HG02588 (cell line): ENCODE data around the gene STOX1.
"Not testable (repeated sequence)": the region's sequence is repeated elsewhere in the genome, so short reads cannot be mapped to it uniquely, and the experiment has no call there.

Source experiments
- ATAC-seq: cut with Tn5 transposase; IDR thresholded peaks from one replicate; pipeline ENCODE4 v1.9.1; 2021; ENCODE audit warnings: mild to moderate bottlenecking, moderate library complexity; ENCODE audit not compliant: unreplicated experiment

The STOX1 gene, protein sequence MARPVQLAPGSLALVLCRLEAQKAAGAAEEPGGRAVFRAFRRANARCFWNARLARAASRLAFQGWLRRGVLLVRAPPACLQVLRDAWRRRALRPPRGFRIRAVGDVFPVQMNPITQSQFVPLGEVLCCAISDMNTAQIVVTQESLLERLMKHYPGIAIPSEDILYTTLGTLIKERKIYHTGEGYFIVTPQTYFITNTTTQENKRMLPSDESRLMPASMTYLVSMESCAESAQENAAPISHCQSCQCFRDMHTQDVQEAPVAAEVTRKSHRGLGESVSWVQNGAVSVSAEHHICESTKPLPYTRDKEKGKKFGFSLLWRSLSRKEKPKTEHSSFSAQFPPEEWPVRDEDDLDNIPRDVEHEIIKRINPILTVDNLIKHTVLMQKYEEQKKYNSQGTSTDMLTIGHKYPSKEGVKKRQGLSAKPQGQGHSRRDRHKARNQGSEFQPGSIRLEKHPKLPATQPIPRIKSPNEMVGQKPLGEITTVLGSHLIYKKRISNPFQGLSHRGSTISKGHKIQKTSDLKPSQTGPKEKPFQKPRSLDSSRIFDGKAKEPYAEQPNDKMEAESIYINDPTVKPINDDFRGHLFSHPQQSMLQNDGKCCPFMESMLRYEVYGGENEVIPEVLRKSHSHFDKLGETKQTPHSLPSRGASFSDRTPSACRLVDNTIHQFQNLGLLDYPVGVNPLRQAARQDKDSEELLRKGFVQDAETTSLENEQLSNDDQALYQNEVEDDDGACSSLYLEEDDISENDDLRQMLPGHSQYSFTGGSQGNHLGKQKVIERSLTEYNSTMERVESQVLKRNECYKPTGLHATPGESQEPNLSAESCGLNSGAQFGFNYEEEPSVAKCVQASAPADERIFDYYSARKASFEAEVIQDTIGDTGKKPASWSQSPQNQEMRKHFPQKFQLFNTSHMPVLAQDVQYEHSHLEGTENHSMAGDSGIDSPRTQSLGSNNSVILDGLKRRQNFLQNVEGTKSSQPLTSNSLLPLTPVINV

GRCh38 chr10:68826764-68827591, at the start of gene STOX1:
STOX1 (plus strand) TSS chr10:68827531; CDS start chr10:68827624, 93 bp downstream.
- ATAC-seq: peak; percentile 59

- no peak for ATAC-seq
Observed at GRCh38 chr10:68781613-68782574, 45.4 kb upstream of the STOX1 start.

DNA sequence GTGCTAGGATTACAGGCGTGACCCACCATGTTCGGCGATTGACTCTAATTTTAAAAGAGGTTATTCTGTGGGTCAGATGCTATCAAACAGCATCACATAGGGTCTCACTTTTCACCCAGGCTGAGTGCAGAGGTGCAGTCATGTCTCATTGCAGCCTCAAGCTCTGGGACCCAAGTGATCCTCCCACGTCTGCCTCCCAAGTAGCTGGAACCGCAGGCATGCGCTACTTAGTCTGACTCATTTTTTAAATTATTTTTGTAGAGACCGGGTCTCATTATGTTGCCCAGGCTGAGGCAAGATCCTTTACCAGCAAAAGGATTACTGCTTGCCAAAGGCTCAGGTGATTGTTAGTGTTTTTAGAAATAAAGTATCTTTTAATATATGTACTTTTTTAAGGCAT, 42.9 kb upstream of the STOX1 start:
- no peak for ATAC-seq

DNA sequence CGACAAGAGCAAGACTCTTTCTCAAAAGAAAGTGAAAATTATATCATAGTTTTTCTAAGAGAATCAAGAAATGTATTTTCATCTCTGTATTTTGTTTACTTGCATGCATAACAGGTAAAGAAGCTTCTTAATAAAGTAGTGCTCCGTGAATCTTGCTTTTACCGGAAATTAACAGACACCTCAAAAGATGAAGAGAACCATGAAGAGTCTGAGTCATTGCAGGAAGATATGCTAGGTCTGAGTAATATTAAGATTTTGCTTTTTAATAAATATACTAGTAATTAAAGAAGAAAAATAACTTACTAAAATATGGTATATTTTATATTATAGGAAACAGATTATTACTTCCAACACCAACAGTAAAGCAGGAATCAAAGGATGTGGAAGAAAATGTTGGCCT, 39.5 kb upstream of the STOX1 start:
- no peak for ATAC-seq

DNA sequence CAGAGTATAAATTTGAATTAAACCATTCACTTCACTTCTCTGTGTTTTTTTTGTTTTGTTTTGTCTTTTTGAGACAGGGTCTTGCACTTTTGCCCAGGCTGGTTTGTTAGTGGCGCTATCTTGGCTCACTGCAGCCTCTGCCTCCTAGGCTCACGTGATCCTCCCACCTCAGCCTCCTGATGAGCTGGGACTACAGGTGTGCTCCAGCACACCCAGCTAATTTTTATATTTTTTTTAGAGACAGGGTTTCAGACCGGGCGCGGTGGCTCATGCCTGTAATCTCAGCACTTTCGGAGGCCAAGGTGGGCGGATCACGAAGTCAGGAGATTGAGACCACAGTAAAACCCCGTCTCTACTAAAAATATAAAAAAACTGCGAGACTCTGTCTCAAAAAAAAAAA, 36.9 kb upstream of the STOX1 start:
- ATAC-seq: no peak

- no peak for ATAC-seq
Observed at GRCh38 chr10:68792115-68792514, 35.2 kb upstream of the STOX1 start.

GRCh38 chr10:68795886-68796532, 31.3 kb upstream of the STOX1 start:
- no peak for ATAC-seq

GRCh38 chr10:68796605-68797004, 30.7 kb upstream of the STOX1 start:
- no peak for ATAC-seq

DNA sequence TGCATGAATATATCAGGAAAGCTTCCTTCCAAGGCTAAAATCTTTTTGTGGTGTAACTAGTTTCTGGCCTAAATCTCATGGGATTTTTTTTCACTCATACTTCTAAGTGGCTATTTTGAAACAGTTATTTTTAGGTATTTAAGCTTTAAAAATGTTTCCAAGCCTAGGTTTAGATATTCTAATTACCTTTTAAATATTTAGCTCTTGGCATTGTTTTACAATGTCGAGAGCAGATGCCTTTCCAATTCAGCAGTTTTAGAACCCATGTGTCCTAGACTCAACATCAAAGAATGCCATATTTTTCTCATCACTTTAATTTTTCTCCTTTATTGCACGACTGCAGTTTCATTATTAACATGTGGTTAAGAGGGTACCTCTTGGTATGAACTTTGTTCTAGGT, 27.1 kb upstream of the STOX1 start:
- ATAC-seq: no peak

GRCh38 chr10:68804692-68805091, 22.6 kb upstream of the STOX1 start:
- no peak for ATAC-seq

GRCh38 chr10:68810830-68811229, 16.5 kb upstream of the STOX1 start:
- not testable (repeated sequence) for ATAC-seq

GRCh38 chr10:68811314-68812009, 15.9 kb upstream of the STOX1 start:
- no peak for ATAC-seq

DNA sequence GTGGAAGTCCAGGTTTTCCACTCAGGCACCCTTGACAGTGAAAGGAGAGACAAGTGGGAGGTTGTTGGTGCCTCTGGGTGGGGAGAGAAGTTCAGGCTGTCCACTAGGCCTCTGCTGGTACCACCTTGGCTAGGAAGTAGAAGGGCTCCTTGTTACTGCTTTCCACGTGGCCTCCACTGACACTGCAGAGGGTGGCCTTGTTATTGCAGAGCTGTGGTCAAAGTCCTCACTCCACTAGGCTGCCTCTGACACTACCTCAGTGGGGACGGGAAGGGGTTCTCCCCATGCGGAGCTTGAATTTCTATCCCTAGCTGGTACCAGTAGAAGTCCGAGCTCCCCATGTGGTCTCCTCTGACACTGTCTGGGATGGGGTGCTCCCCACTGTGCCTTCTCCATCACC, 14.9 kb upstream of the STOX1 start:
- ATAC-seq: no peak

GRCh38 chr10:68813559-68813958, 13.8 kb upstream of the STOX1 start:
- ATAC-seq: no peak

GRCh38 chr10:68816796-68817412, 10.4 kb upstream of the STOX1 start:
- ATAC-seq: no peak

DNA sequence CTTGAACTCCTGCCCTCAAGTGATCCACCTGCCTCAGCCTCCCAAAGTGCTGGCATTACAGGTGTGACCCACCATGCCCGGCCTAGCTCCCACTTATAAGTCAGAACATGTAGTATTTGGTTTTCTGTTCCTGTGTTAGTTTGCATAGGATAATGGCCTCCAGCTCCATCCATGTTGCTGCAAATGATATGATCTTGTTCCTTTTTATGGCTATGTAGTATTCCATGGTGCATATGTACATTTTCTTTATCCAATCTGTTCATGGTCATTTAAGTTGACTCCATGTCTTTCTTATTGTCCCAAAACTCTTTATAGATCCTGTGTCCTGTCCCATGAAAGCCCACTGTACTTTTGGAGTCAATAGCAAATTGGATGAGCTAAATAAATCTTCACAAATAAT, 7.0 kb upstream of the STOX1 start:
- ATAC-seq: not testable (repeated sequence)

DNA sequence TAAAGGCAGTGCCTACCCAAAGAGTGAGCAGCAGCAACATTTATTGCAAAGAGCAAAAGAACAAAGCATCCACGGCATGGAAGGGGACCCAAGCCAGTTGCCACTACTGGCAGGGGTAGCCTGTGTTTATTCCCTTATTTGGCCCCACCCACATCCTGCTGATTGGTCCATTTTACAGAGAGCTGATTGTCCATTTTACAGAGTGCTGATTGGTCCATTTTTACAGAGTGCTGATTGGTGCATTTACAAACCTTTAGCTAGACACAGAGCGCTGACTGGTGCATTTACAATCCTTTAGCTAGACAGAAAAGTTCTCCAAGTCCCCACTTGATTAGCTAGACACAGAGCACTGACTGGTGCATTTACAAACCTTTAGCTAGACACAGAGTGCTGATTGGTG, 4.7 kb upstream of the STOX1 start:
- ATAC-seq: not testable (repeated sequence)

GRCh38 chr10:68827592-68827959, 245 bp downstream of the STOX1 start:
- peak; percentile 37 for ATAC-seq
